GM18505 (cell line): ENCODE measurements around the gene ELAVL3.
"Not testable (repeated sequence)": the region's sequence is repeated elsewhere in the genome, so short reads cannot be mapped to it uniquely, and the experiment has no call there.

Experiments
- ATAC-seq: cut with Tn5 transposase; IDR thresholded peaks from one replicate; pipeline ENCODE4 v1.9.1; 2021; ENCODE audit not compliant: unreplicated experiment
- POLR2A ChIP-seq: IDR thresholded peaks from 4 replicates; pipeline ENCODE4 v1.6.1; 2011; ENCODE audit warnings: borderline replicate concordance; ENCODE audit not compliant: insufficient read depth, insufficient read length; ENCODE audit errors: extremely low read depth

ELAVL3 gene

GRCh38 chr19:11422163-11423065, 58.4 kb downstream of the ELAVL3 start:
- TF ChIP-seq POLR2A: no peak
- ATAC-seq: peak; percentile 52

GRCh38 chr19:11421371-11422098, 59.3 kb downstream of the ELAVL3 start:
- TF ChIP-seq POLR2A: no peak
- ATAC-seq: peak; percentile 39

- ATAC-seq: no peak
- no peak for TF ChIP-seq POLR2A
Measured at GRCh38 chr19:11420429-11421370, 60.1 kb downstream of the ELAVL3 start.

GRCh38 chr19:11418549-11419506, 62.0 kb downstream of the ELAVL3 start, which contains the start of gene RGL3:
TSS of gene RGL3 (minus strand) at chr19:11419314. CDS start at chr19:11419278, 36 bp downstream.
- no peak for TF ChIP-seq POLR2A
- ATAC-seq: no peak

GRCh38 chr19:11418094-11418548, 62.7 kb downstream of the ELAVL3 start:
- no peak for TF ChIP-seq POLR2A
- ATAC-seq: no peak

GRCh38 chr19:11416346-11417052, 64.3 kb downstream of the ELAVL3 start:
- ATAC-seq: no peak

DNA sequence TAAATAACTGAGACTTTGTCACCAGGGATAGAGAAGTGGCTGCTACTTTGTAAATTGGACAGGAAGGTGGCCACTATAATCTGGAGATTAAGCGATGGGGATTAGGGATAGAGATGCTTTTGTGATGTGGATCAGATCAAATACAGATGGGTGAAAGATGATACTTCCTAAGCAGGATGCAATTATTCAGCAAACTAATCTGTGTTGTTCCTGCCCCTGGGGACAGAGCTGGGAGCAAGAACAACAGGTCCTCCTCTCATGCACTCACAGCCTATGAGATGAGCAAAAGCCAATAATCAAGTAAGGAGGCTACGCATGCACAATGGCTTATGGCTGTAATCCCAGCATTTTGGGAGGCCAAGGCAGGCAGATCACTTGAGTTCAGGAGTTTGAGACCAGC, 66.3 kb downstream of the ELAVL3 start:
- no peak for ATAC-seq
- no peak for TF ChIP-seq POLR2A

More at GRCh38 chr19:11416346-11417052, 64.3 kb downstream of the ELAVL3 start:
- TF ChIP-seq POLR2A: no peak

GRCh38 chr19:11410682-11411081, 70.2 kb downstream of the ELAVL3 start:
- ATAC-seq: no peak
- no peak for TF ChIP-seq POLR2A

- no peak for TF ChIP-seq POLR2A
- no peak for ATAC-seq
Measured at GRCh38 chr19:11408591-11408990, 72.3 kb downstream of the ELAVL3 start.

GRCh38 chr19:11406703-11407236, 74.1 kb downstream of the ELAVL3 start:
- ATAC-seq: not testable (repeated sequence)
